Measurements from ENCODE around the gene BCAR1.

The BCAR1 gene

GRCh38 chr16:75260851-75261589 is 9.6 kb upstream of the BCAR1 start:
- TF ChIP-seq EZH2phosphoT487 (IDR thresholded peaks at IDR 0.05; ENCODE audit: borderline replicate concordance) = no peak
- TF ChIP-seq CTCF (conservative IDR thresholded peaks at IDR 0.05; ENCODE audit: low read length) = no peak
- H3K79me2 ChIP-seq (ENCODE audit: insufficient read depth, low read length) = no peaks in the 10 kb centered on the region
- H3K4me1 ChIP-seq (ENCODE audit: insufficient read depth, low read length, poor library complexity, severe bottlenecking) = no peaks in the 10 kb centered on the region
- no peak overlapping the region for H3K4me2 ChIP-seq (ENCODE audit: low read depth, low read length, poor library complexity, severe bottlenecking)
- no peaks in the 10 kb centered on the region for H3K36me3 ChIP-seq (ENCODE audit: insufficient read depth, low read length)
- H2AFZ ChIP-seq (ENCODE audit: low read length) = no peak overlapping the region
- no peaks in the 10 kb centered on the region for H4K20me1 ChIP-seq (ENCODE audit: insufficient read depth, low read length, poor library complexity, severe bottlenecking)
- no peaks in the 10 kb centered on the region for H3K9me2 ChIP-seq (replicated peaks; ENCODE audit: low read depth, low read length)
- H3F3A ChIP-seq (ENCODE audit: low read depth) = no peaks in the 10 kb centered on the region
- peaks cover 11% of the 10 kb centered on the region for H3K27me3 ChIP-seq (ENCODE audit: insufficient read depth, low read length, poor library complexity, severe bottlenecking)
- H3K9ac ChIP-seq (ENCODE audit: low read depth, low read length, poor library complexity, severe bottlenecking) = no peak overlapping the region
- no peaks in the 10 kb centered on the region for H3K9me3 ChIP-seq (ENCODE audit: insufficient read depth, low read depth, low read length)
- H3K4me3 ChIP-seq (ENCODE audit: low read length, poor library complexity, severe bottlenecking) = no peak overlapping the region

GRCh38 chr16:75258807-75259141 is 7.3 kb upstream of the BCAR1 start:
- Histone ChIP-seq H3K9ac (ENCODE audit: low read depth, low read length, poor library complexity, severe bottlenecking) (no peak overlapping the region), H3K4me3 (ENCODE audit: low read length, poor library complexity, severe bottlenecking) (no peak overlapping the region), H2AFZ (ENCODE audit: low read length) (no peak overlapping the region), H3K27me3 (ENCODE audit: insufficient read depth, low read length, poor library complexity, severe bottlenecking) (peaks cover 14% of the 10 kb centered on the region), H3K9me3 (ENCODE audit: insufficient read depth, low read depth, low read length) (no peaks in the 10 kb centered on the region), H4K20me1 (ENCODE audit: insufficient read depth, low read length, poor library complexity, severe bottlenecking) (no peaks in the 10 kb centered on the region), H3F3A (ENCODE audit: low read depth) (no peaks in the 10 kb centered on the region), H3K9me2 (replicated peaks; ENCODE audit: low read depth, low read length) (no peaks in the 10 kb centered on the region), H3K4me2 (ENCODE audit: low read depth, low read length, poor library complexity, severe bottlenecking) (no peak overlapping the region), H3K4me1 (ENCODE audit: insufficient read depth, low read length, poor library complexity, severe bottlenecking) (no peaks in the 10 kb centered on the region), H3K79me2 (ENCODE audit: insufficient read depth, low read length) (no peaks in the 10 kb centered on the region), H3K36me3 (ENCODE audit: insufficient read depth, low read length) (no peaks in the 10 kb centered on the region)
- TF ChIP-seq EZH2phosphoT487 (IDR thresholded peaks at IDR 0.05; ENCODE audit: borderline replicate concordance) = no peak
- TF ChIP-seq CTCF (conservative IDR thresholded peaks at IDR 0.05; ENCODE audit: low read length) = no peak

GRCh38 chr16:75257886-75258806 is 6.7 kb upstream of the BCAR1 start:
- Histone ChIP-seq H2AFZ (ENCODE audit: low read length) (no peak overlapping the region), H3K9me2 (replicated peaks; ENCODE audit: low read depth, low read length) (no peaks in the 10 kb centered on the region), H3K4me1 (ENCODE audit: insufficient read depth, low read length, poor library complexity, severe bottlenecking) (no peaks in the 10 kb centered on the region), H3K27me3 (ENCODE audit: insufficient read depth, low read length, poor library complexity, severe bottlenecking) (peaks cover 14% of the 10 kb centered on the region), H3F3A (ENCODE audit: low read depth) (no peaks in the 10 kb centered on the region), H3K36me3 (ENCODE audit: insufficient read depth, low read length) (no peaks in the 10 kb centered on the region), H3K79me2 (ENCODE audit: insufficient read depth, low read length) (no peaks in the 10 kb centered on the region), H3K9me3 (ENCODE audit: insufficient read depth, low read depth, low read length) (no peaks in the 10 kb centered on the region), H3K4me2 (ENCODE audit: low read depth, low read length, poor library complexity, severe bottlenecking) (no peak overlapping the region), H3K4me3 (ENCODE audit: low read length, poor library complexity, severe bottlenecking) (no peak overlapping the region), H4K20me1 (ENCODE audit: insufficient read depth, low read length, poor library complexity, severe bottlenecking) (no peaks in the 10 kb centered on the region), H3K9ac (ENCODE audit: low read depth, low read length, poor library complexity, severe bottlenecking) (no peak overlapping the region)
- TF ChIP-seq CTCF (conservative IDR thresholded peaks at IDR 0.05; ENCODE audit: low read length) = no peak
